ENCODE measurements around the gene TRMT112.
A peak's percentile ranks its signal among the peaks of the same experiment; 100 is the strongest.

The TRMT112 gene

DNA sequence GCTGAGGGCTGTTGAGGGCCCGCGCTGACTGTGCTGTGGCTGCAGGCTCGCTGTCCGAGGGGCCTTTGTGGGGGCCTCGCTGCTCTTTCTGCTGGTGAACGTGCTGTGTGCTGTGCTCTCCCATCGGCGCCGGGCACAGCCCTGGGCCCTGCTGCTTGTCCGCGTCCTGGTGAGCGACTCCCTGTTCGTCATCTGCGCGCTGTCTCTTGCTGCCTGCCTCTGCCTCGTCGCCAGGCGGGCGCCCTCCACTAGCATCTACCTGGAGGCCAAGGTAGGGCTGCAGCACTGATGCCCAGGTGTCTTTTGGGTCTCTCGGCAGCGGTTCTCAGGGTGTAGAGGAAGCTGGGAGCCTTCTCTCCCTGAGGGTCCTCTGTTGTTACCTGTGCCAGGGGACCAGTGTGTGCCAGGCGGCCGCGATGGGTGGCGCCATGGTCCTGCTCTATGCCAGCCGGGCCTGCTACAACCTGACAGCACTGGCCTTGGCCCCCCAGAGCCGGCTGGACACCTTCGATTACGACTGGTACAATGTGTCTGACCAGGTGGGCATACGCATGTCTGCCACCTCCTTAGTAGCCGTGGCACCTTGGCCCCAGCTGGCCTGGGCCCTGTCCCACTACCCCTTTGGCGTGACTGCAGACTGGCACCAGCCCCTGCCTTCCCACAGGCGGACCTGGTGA lies 29.5 kb downstream of the TRMT112 start:
- Histone ChIP-seq H4K20me1 (ENCODE audit: insufficient read depth, low read length) (no peaks in the 10 kb centered on the region), H3K4me3 (ENCODE audit: low read length) (no peak overlapping the region)

DNA sequence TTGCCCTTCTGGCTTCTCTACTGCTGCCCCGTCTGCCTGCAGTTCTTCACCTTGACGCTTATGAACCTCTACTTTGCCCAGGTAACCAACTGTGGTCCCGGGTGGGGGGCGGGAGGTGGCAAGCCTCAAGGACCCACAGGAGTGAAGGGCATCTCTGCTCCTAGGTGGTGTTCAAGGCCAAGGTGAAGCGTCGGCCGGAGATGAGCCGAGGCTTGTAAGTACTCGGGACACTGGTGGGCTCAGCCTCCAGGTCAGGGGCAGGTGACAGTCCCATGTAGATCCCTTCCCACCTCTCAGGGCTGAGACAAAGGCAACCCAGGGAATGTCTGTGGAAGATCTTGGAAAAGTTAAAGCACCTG lies 30.6 kb downstream of the TRMT112 start:
- Histone ChIP-seq H3K36me3 (replicated peaks; ENCODE audit: insufficient read depth, low read length) (no peaks in the 10 kb centered on the region), H3K4me1 (ENCODE audit: low read length) (peaks cover 10% of the 10 kb centered on the region), H3K27ac (ENCODE audit: low read length) (no peak overlapping the region), H3K27me3 (replicated peaks; ENCODE audit: insufficient read depth, low read length) (peaks cover 11% of the 10 kb centered on the region), H3K4me2 (ENCODE audit: low read depth, low read length) (peak overlapping the region; percentile 98; the same call in 1 of the 2 replicates), H3K9me3 (replicated peaks; ENCODE audit: insufficient read depth, low read length) (no peaks in the 10 kb centered on the region), H3K79me2 (ENCODE audit: low read length) (peaks cover 29% of the 10 kb centered on the region), H3K4me3 (ENCODE audit: low read length) (no peak overlapping the region), H3K9me2 (replicated peaks; ENCODE audit: insufficient read depth, low read length) (no peaks in the 10 kb centered on the region), H3F3A (ENCODE audit: insufficient read depth, low read length) (peaks cover 12% of the 10 kb centered on the region), H4K20me1 (ENCODE audit: insufficient read depth, low read length) (no peaks in the 10 kb centered on the region), H3K9ac (ENCODE audit: low read length) (no peak overlapping the region), H2AFZ (ENCODE audit: low read length) (no peak overlapping the region)
- no peak for DNase-seq
- no peak for TF ChIP-seq EZH2 (optimal IDR thresholded peaks at IDR 0.05; ENCODE audit: low read depth, low read length)
- TF ChIP-seq EZH2phosphoT487 (IDR thresholded peaks at IDR 0.05; ENCODE audit: low read length) = no peak
- TF ChIP-seq, protein P1, sequence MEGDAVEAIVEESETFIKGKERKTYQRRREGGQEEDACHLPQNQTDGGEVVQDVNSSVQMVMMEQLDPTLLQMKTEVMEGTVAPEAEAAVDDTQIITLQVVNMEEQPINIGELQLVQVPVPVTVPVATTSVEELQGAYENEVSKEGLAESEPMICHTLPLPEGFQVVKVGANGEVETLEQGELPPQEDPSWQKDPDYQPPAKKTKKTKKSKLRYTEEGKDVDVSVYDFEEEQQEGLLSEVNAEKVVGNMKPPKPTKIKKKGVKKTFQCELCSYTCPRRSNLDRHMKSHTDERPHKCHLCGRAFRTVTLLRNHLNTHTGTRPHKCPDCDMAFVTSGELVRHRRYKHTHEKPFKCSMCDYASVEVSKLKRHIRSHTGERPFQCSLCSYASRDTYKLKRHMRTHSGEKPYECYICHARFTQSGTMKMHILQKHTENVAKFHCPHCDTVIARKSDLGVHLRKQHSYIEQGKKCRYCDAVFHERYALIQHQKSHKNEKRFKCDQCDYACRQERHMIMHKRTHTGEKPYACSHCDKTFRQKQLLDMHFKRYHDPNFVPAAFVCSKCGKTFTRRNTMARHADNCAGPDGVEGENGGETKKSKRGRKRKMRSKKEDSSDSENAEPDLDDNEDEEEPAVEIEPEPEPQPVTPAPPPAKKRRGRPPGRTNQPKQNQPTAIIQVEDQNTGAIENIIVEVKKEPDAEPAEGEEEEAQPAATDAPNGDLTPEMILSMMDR (IDR thresholded peaks at IDR 0.05; ENCODE audit: low read length) = no peak

More for the DNA sequence above, 29.5 kb downstream of the TRMT112 start:
- no peaks in the 10 kb centered on the region for H3K9me3 ChIP-seq (replicated peaks; ENCODE audit: insufficient read depth, low read length)
- peaks cover 10% of the 10 kb centered on the region for H3K4me1 ChIP-seq (ENCODE audit: low read length)
- H3K79me2 ChIP-seq (ENCODE audit: low read length) = peaks cover 19% of the 10 kb centered on the region
- no peak overlapping the region for H2AFZ ChIP-seq (ENCODE audit: low read length)
- TF ChIP-seq, protein P1 (IDR thresholded peaks at IDR 0.05; ENCODE audit: low read length) = no peak
- TF ChIP-seq EZH2 (optimal IDR thresholded peaks at IDR 0.05; ENCODE audit: low read depth, low read length) = no peak
- no peak for TF ChIP-seq EZH2phosphoT487 (IDR thresholded peaks at IDR 0.05; ENCODE audit: low read length)
- H3K27ac ChIP-seq (ENCODE audit: low read length) = no peak overlapping the region
- H3K27me3 ChIP-seq (replicated peaks; ENCODE audit: insufficient read depth, low read length) = peaks cover 21% of the 10 kb centered on the region
- peak; percentile 3 for DNase-seq
- H3K9me2 ChIP-seq (replicated peaks; ENCODE audit: insufficient read depth, low read length) = no peaks in the 10 kb centered on the region
- H3F3A ChIP-seq (ENCODE audit: insufficient read depth, low read length) = peaks cover 12% of the 10 kb centered on the region
- no peaks in the 10 kb centered on the region for H3K36me3 ChIP-seq (replicated peaks; ENCODE audit: insufficient read depth, low read length)
- no peak overlapping the region for H3K9ac ChIP-seq (ENCODE audit: low read length)
- no peak overlapping the region for H3K4me2 ChIP-seq (ENCODE audit: low read depth, low read length)

DNA sequence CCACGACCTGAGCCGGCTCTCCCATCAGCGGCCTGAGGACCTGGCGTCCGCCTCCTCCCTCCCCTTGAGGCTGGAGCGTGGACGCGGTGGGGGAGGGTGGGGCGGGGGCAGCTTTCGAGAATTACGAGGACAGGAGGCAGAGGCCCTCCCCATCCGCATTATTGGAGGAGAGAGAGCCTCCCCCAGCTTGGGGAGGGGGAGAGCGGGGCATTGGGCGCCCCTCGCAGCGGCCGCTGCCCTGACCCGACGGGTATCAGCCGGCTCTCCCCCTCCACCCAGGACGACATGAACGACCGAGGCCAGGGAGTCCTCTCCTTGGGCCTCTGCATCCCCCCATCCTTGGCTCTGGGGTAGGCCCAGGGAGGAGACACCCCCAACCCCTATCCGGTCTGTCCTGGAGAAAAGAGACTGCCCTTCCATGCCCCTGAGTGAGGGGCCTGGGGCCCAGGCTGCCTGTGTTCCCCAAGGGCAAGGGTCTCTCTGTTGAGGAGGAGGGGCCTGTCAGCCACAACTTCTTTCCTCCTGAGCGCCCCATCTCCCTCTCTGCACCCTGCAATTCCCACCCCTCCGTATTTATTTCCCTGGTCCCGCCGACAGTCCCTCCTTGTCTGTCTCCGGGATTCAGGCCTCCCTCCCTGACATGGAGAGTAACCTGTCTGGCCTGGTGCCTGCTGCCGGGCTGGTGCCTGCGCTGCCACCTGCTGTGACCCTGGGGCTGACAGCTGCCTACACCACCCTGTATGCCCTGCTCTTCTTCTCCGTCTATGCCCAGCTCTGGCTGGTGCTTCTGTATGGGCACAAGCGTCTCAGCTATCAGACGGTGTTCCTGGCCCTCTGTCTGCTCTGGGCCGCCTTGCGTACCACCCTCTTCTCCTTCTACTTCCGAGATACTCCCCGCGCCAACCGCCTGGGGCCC lies 31.2 kb downstream of the TRMT112 start:
- Histone ChIP-seq H3K36me3 (replicated peaks; ENCODE audit: insufficient read depth, low read length) (no peaks in the 10 kb centered on the region), H3K79me2 (ENCODE audit: low read length) (peaks cover 29% of the 10 kb centered on the region), H3K4me2 (ENCODE audit: low read depth, low read length) (peak overlapping the region; percentile 98), H3F3A (ENCODE audit: insufficient read depth, low read length) (peaks cover 12% of the 10 kb centered on the region), H3K4me1 (ENCODE audit: low read length) (peaks cover 10% of the 10 kb centered on the region), H3K4me3 (ENCODE audit: low read length) (peak overlapping the region; percentile 75), H3K9ac (ENCODE audit: low read length) (peak overlapping the region; percentile 60), H3K27me3 (replicated peaks; ENCODE audit: insufficient read depth, low read length) (peaks cover 9% of the 10 kb centered on the region), H3K9me3 (replicated peaks; ENCODE audit: insufficient read depth, low read length) (no peaks in the 10 kb centered on the region), H4K20me1 (ENCODE audit: insufficient read depth, low read length) (no peaks in the 10 kb centered on the region), H2AFZ (ENCODE audit: low read length) (peak overlapping the region; percentile 24; the same call in 1 of the 2 replicates), H3K9me2 (replicated peaks; ENCODE audit: insufficient read depth, low read length) (no peaks in the 10 kb centered on the region), H3K27ac (ENCODE audit: low read length) (peak overlapping the region; percentile 9; the same call in 1 of the 2 replicates)
- TF ChIP-seq, protein P1 (IDR thresholded peaks at IDR 0.05; ENCODE audit: low read length) = peak; percentile 60
- TF ChIP-seq EZH2phosphoT487 (IDR thresholded peaks at IDR 0.05; ENCODE audit: low read length) = no peak
- DNase-seq = peak; percentile 69
